ENCODE measurements around the gene DMAC2.
A peak's percentile ranks its signal among the peaks of the same experiment; 100 is the strongest.
"Not testable (repeated sequence)": the region's sequence is repeated elsewhere in the genome, so short reads cannot be mapped to it uniquely, and the experiment has no call there.

DMAC2 gene

DNA sequence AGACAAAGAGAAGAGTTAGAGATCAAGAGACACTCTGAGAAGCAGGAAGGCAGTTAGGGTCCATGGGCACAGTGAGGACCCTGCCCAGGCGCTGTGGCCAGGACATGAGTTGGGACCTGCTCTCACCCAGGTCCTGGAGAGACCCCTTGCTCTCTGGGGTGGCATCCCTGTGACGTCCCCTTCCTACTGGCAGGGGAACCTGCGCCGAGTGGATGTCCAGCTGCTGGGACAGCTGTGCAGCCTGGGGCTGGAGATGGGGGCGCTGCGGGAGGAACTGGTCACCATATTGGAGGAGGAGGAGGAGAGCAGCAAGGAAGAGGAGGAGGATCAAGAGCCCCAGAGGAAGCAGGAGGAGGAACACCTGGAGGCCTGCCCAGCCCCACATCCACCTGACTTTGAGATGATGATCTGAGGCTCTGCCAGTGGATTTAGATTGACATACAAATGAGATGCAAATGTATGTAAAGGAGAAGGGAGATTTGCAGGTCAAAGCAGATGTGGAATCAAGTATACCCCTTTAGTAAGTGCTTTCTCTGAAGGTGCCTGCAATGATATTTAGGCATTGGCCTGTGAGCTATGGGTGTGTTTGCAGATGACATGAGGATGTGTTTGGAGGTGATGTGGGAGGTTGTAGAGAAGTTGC lies 4.2 kb upstream of the DMAC2 start:
- DNase-seq (ENCODE audit: low read depth in 1 of 2, low spot score in 1 of 2) = no peak

DNA sequence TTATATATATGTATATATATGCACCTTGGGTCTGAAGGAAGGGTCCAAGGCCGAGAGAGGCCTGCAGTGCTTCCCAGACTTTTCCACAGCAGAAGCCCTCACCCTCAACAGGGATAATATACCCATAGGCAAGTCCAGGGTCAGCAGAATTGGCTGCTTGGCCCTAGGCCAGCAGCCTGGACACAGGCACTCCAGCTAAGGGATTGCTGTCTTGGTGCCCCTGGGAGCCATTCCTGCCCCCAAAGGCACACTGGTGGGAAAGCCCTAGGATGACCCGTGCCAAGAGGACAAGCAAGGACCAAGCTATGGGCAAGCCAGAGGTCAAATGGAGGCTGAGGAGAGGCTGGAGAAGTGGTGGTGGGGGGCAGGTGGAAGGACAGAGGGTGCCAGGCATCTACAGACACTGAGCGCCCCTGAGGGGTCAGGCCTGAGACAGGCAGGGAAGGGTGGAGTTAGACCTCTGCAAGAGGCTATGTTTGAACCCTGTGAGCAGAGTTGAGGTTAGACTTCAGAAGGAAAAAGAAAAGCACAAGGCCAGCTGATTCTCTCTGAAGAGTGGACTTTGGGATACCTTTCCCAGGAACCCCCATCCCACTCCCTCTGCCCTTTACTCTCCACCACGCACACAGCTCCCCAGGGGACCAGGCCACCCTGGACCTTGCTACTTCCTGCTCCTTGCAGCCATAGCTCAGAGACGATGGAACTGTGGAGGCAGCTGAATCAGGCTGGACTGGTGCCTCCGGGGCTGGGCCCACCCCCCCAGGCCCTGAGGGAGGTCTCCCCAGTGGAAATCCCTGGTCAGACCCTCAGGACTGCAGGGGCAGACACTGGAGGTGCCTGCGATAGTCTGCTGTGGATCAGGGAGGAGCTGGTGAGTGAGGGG lies 3.0 kb upstream of the DMAC2 start, which contains the start of gene ERICH4:
TSS of gene ERICH4 (plus strand) at position 684 of the 883 bp plus-strand sequence. CDS start at position 698, 14 bp downstream.
- DNase-seq (ENCODE audit: low read depth in 1 of 2, low spot score in 1 of 2) = no peak

DNA sequence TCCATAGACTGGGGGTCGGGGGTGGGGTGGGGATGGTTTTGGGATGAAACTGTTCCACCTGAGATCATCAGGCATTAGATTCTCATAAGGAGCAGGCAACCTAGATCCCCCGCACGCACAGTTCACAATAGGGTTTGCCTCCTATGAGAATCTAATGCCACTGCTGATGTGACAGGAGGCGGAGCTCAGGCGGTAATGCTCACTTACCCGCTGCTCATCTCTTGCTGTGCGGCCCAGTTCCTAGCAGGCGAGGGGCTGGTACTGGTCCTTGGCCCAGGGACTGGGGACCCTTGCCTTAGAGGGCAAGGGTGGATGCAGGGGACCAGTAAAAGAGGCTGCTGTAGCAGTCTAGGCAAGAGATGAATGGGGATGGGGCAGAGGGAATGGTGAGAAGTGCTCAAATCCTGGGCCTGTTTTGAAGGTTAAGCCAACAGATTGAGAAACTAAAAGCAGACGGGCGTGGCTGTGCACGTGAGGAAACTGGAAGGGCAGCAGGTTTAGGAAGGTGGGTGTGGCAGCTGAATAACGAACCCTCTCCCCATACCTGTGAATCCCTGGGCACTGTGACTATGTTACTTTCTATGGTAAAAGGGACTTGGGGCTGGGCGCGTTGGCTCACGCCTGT lies 1.7 kb upstream of the DMAC2 start:
- no peak for DNase-seq (ENCODE audit: low read depth in 1 of 2, low spot score in 1 of 2)

DNA sequence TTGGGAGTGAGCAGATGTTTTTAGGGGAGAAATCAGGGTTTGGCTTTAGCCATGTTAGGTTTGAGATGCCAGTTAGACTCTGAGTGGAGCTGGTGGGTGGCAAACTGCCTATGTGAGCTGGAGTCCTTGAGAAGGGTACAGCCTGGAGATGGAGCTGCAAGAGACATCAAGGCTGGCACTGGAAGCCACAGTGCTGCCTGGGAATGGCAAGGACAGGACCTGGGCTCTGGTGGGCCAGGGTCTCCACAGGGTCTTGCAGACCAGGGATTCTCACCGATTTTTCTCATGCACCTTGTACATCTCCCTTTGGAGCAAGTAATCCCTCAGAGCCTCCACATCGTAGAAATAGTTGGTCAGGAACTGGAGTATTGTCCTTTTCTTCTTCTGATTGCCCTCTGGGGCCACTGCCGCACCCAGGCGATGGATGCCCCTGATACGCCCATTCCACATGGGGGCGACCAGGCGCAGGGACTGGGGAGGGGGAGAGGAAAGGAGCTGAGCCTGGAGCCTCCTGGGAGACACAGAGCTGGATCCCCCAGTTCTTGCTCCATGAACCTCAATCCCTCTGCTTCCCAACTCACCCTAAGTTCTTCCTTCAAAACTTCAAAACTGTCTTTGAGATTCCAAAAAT lies 1.7 kb downstream of the DMAC2 start:
- no peak for DNase-seq (ENCODE audit: low read depth in 1 of 2, low spot score in 1 of 2)

DNA sequence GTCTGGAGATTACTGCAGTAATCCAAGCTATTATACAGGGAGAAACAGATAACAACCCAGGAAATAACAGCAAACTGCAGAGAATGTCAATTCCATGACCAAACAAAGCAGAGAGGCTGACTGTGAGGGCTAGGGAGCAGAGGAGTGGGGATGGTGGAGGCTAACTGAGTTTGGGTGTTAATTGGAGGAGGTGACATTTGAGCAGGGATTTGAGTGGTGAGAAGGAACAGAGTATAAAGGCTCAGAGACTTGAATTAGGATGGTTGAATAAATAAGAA lies 3.1 kb downstream of the DMAC2 start:
- DNase-seq (ENCODE audit: low read depth in 1 of 2, low spot score in 1 of 2) = no peak

DNA sequence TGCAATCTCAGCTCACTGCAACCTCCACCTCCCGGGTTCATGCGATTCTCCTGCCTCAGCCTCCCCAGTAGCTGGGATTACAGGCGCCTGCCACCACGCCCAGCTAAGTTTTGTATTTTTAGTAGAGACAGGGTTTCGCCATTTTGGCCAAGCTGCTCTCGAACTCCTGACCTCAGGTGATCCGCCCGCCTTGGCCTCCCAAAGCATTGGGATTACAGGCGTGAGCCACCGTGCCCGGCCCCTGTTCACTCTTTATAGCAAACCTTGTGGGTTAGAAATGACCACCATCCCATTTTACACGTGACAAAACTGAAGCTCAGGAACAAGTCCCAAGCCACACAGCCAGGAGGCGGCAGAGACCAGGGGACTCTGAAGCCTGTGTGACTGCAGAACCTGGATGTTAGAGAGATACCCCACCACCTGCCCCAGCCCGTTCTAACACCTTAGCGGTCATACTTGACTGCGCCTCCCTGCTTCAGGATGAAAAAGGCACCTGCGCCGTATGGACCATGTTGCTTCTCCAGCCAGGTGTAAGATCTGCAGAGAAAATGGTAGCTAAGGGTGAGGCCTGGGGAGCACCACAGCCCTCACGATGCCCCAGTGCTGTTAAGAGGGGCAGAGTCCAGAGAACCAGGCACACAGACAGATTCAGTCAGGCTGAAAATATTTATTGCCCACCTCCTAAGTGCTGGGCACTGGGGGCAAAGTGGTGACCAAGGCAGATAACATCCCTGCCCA lies 3.6 kb downstream of the DMAC2 start:
- no peak for DNase-seq (ENCODE audit: low read depth in 1 of 2, low spot score in 1 of 2)

DNA sequence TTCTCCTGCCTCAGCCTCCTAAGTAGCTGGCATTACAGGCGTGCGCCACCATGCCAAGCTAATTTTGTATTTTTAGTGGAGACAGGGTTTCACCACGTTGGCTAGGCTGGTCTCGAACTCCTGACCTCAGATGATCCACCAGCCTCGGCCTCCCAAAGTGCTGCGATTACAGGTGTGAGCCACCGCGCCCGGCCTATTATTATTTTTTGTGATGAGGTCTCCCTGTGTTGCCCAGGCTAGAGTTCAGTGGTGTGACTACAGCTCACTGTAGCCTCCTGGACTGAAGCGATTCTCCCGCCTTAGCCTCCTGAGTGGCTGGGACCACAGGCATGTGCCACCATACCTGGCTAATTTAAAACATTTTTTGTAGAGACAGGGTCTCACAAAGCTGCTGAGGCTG lies 4.3 kb downstream of the DMAC2 start:
- not testable (repeated sequence) for DNase-seq (ENCODE audit: low read depth in 1 of 2, low spot score in 1 of 2)

DNA sequence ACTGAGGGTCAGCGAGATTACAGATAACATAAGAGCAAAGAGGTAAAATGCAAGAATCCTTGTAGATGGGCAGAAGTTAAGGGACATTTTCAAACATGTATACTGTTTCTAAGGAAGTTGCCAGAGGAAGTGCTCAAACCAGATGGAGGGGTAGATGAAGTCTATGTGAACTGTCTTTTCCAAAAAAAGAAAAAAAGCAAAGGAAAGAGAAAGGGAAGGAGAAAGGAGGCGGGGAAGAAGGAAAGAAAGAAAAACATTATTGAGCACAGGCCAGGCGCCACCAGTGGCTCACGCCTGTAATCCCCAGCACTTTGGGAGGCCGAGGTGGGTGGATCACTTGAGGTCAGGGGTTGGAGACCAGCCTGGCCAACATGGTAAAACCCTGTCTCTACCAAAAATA lies 5.3 kb downstream of the DMAC2 start:
- no peak for DNase-seq (ENCODE audit: low read depth in 1 of 2, low spot score in 1 of 2)

DNA sequence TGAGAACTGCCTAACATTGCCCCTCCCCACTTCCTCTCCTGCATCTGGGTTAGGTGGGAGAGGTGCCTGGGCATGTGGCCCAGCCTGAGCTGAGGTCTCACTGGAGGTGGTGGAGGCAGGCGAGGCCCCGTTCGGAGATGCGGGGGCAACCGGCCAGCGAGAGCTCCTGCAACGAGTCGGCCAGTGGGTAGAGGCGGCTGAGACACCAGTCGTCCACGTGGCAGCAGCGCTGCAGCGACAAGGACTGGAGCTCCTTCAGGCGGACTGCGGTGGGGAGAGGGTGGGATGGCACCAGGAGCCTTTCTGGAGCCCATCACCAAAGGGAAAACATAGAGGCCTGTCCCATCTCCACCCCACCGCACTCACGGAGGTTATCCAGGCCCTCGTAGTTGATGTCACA lies 6.5 kb downstream of the DMAC2 start:
- DNase-seq (ENCODE audit: low read depth in 1 of 2, low spot score in 1 of 2) = no peak

DNA sequence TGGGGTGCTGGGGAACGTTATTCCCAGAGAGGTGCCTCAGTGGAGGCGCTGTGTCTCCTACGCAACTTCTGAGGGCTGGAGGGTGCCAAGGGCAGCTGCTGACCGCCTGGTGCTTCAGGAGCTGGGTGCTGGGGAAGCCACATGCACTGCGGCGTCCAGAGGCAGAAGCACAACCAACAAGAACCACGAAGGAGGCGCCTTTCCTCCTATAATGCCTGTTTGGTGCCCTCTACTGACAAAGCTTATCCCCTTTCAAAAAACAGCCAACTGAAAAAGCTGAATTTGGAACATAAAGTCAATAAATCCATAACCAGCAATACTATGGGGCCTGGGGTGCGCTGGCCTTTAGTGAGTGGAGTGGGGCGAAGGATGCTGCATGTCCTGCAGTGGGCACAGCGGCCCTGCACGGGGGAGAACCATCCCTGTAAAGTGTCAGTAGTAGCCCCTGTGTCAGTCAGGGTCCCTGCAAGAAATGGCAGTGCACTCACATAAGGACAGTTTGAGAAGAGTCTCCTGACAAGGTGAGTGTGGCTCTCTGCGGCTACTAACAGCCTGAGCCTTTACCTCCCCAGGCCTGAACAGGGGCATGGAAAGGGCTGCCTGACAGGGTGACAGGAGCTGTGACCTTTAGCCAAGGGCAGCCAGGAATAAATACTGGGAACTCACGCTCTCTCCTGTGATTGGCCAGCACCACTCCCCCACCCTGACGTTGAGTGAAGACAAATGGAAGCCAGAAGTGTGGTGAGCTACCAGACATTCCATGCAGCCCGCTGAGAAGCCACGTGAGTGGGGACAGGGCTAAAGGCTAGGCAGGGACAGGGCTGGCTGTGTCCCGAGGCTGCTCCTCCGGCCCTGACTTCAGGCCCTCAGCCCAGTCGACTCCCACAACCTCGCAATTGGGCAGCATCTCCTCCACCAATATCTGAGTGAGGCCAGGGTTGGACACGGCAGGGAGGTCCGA lies 8.0 kb downstream of the DMAC2 start:
- DNase-seq (ENCODE audit: low read depth in 1 of 2, low spot score in 1 of 2) = no peak

DNA sequence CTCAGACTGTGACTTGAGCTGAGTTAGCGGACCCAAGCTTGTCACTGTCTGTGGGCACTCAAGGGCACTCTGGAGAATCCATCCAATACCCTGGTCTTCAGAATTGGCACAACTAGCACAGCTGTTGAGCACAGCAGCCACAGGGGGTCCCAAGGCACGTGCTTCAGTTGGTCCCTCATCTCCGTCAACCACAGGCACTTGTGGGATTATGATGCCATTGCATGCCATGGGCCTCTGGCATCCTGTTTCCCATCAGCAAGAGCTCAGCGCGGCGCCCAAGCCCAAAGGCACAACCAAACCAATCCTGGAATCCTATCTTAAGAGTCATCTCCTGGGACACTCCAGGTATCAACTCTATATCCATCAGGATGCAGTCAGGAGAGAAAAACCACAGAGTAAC lies 8.8 kb downstream of the DMAC2 start:
- DNase-seq (ENCODE audit: low read depth in 1 of 2, low spot score in 1 of 2) = no peak

DNA sequence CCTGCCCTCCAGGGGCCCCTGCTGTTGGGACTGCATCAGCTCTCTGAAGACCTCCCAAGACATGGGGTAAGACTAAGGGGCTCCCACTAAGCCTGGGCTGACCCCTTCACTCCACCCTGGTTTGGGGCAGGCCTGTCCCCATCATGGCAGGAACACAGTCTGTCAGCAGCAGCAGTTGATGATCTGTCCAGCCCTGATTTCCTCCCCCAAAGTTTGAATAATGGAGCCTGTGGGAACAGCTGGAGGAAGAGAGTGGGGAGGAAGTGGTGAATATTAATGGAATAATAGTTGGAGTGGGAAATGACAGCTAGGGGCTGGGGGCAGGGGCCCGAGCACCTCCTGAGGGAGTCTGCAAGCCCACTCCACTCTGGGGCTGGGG lies 11.2 kb downstream of the DMAC2 start:
- no peak for DNase-seq (ENCODE audit: low read depth in 1 of 2, low spot score in 1 of 2)

DNA sequence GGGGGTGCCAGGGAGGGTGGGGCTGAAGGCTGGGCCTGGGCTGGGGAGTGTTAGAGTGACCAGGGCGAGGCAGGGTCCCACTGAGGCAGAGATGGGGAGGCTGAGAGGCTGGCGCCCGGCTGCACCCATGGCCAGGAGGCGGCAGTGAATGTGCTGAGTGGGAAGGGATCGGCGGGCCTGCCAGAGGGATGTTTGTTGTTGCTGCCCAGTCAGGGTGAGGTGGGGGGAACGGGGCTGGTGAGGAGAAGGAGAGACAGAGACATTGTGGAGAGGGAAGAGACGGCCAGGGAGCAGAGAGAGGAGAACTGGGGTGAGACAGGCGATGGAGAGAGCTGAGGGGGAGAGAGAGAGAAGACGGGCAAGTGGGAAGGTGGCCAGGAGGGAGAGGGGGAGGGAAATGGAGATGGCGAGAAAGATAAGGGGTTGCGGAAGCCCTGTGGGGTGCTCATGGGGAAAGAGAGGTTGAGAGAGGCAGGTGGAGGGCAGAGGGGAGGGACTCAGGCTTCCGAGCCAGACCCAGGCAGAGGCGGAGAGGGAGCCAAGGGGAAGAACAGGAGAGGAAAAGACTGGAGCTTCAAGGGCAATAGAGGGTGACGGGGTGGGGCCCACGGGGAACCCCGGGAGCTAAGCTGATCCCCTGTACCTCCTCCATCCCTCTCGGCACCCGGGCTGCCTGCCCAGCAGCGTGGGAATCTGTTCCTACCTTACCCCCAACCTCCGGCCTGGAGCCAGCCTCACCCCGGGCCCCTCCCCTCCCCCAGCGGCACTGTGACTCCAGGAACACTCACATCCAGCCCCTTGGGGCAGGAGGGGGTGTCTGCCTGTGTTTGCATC lies 11.8 kb downstream of the DMAC2 start:
- no peak for DNase-seq (ENCODE audit: low read depth in 1 of 2, low spot score in 1 of 2)

DNA sequence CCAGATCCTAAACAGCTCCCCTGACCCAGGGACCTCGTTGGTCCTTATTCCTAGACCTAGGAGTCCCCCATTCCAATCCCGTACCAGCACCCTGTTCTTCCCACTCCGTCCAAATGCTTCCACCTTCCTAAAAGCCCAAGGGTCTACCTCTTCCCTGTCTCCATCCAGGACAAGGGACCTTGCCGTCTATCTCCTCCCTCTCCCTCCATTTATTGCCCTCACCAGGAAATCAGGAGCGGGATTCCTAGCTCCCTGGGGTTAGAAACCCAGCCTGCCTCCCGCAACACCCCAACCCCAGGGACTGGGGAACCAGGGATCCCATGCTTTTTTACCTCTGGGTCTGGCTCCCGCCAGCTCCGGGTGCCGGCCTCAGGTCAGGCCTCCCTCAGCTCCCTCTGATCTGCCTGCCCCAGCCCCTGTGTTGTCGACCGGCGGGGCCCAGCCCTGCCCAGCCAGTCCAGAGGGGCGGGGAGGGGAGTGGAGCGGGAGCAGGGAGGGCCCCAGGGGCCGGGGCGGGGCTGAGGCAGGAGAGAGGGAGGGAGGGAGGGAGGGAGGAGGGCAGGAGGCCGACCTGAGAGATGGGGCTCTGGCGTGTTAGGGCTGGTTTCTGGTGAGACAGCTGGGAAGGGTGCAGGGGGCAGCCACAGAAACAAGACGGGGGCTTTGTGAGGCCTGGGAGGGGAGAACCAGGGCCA lies 12.6 kb downstream of the DMAC2 start, which contains the start of gene B3GNT8:
TSS of gene B3GNT8 (minus strand) at position 423 of the 695 bp plus-strand sequence. CDS start 596 bp downstream, outside the sequence.
- DNase-seq (ENCODE audit: low read depth in 1 of 2, low spot score in 1 of 2) = peak in 1 of 2 donors; percentile 21

DNA sequence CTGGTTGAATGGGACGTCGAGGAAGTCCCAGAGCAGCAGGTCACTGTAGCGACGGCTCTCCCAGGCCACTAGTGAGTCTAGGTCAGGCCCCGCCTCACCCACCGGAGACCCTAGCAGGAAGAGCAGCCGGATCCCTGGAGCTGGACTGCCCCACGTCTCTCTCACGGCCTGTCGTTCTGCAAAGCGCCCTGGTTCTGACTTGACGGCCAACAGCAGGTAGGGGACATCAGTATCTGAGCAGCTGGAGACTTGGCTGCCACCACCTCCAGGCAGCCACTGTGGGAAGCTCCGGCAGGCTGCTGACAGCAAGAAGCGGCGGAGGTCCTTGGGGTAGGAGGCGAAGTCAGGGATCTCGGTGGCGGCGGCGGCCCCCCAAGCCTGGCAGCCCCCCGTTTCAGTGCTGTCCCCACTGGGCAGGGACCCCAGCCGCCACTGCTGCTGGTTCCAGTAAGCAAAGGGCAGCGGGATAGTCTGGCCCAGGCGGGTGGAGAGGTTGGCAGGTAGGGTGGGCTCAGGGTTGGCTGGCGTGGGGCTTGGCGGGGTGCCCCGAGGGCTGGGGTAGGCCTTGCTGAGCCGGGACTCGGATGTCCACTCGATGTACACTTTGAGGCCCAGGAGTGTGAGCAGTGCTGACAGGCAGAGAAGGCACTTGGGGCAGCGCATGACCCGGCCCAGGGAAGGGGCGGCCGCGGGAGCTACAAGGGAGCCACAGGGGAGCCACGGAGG lies 13.4 kb downstream of the DMAC2 start:
- DNase-seq (ENCODE audit: low read depth in 1 of 2, low spot score in 1 of 2) = no peak

DNA sequence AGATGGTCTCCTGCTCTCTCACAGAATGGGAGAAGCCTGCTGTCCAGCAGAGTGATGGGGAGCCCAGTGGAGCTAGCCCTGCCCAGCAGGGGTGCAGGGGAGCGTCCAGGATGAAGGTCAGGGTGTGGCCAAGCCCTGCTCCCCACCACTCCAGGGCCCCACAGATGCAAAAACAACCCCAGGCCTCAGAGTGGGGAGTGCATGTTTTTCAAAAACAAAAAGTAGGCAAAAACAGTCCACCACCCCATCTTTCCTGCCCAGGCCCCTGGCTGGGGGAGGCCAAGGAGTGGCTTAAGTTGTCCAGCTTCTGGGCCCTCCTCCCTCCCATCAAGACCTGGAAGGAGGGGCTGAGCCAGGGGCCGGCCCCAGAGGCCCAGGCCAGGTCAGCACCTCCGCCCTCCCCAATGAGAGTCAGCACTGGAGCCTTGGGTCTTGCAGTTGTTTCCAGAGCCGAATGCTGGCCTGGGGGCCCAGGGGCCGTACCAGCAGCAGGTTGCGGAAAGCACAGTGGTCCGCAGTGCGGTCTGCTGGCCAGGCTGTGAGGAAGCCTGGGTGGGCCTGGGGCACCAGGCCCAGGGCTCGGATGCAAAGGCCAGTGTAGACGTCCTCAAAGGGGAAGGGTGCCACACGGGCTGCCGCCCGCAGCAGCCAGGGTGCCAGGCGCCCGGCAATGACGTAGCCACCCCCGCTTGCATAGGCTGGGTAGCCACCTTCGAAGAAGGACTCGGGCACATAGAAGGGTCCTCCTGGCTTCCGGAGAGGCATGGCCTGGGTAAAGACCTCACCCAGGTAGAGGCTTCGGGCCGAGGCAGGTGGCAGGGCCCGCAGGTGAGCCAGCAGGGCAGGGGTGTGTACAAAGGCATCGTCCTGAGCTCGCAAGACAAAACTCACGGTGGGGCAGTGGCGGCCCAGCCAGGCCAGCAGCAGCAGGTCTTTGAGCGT lies 14.3 kb downstream of the DMAC2 start:
- DNase-seq (ENCODE audit: low read depth in 1 of 2, low spot score in 1 of 2) = no peak

Data from activated CD4-positive, alpha-beta T cell treated with anti-CD3 and anti-CD28 coated beads, Interleukin-2, amount 50 U/mL, for 24 hours (primary cell).